ENCODE results near the gene SRSF6. TPM values are rescaled to one million over a fixed set of nuclear protein-coding genes. Genes with fewer than 3 reads are reported as not detected.

Gene SRSF6
- total RNA-seq, 3 donors from 2014 or later = 70.9 to 143 (median 114) TPM

DNA sequence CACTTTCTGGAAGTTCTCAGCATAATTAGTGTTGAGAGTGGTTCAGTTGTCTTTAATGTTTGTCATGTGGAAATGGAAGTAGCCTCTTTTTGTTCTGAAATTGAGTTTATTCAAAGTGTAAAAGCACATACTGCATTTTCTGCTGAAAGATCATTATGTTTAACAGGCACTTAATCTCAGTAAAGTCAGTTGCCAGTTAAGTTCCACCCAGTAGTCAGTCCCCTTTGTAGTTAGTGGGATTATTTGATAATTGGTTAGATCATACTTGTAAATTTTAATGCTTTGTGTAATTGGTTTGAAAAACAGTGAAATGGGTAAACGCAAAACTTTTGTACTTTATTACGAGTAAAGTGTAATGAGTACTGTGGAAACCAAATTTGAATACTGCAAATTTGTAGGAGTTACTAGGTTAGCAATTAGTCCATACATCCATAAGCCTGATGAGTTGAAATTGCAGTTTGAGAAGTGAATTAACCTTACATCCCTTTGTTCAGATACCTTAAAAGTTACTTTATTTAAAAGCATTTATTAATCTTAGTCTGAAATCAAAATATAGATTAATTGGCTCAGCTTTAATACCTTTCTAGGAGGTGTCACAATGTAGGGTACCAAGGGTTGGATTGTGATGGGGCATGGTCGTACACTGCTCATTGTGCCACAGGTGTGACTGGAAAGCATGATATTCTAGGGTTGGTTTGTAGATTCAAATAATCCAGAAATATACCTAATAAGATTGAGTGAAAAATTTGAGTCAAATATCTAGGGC lies 4.4 kb downstream of the SRSF6 start:
- peaks cover 11% of the 10 kb centered on the region for H3K36me3 ChIP-seq
- H3K27me3 ChIP-seq = no peaks in the 10 kb centered on the region
- TF ChIP-seq POLR2A (IDR thresholded peaks at IDR 0.05) (no peak), POLR2AphosphoS5 (IDR thresholded peaks at IDR 0.05) (no peak)
- TF ChIP-seq, protein P1, sequence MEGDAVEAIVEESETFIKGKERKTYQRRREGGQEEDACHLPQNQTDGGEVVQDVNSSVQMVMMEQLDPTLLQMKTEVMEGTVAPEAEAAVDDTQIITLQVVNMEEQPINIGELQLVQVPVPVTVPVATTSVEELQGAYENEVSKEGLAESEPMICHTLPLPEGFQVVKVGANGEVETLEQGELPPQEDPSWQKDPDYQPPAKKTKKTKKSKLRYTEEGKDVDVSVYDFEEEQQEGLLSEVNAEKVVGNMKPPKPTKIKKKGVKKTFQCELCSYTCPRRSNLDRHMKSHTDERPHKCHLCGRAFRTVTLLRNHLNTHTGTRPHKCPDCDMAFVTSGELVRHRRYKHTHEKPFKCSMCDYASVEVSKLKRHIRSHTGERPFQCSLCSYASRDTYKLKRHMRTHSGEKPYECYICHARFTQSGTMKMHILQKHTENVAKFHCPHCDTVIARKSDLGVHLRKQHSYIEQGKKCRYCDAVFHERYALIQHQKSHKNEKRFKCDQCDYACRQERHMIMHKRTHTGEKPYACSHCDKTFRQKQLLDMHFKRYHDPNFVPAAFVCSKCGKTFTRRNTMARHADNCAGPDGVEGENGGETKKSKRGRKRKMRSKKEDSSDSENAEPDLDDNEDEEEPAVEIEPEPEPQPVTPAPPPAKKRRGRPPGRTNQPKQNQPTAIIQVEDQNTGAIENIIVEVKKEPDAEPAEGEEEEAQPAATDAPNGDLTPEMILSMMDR (IDR thresholded peaks at IDR 0.05) = no peak
- no peak overlapping the region for H3K4me3 ChIP-seq
- H3K27ac ChIP-seq = no peak overlapping the region
- intact Hi-C loops (cut with DNase I; ENCODE audit: low total_unique reads) = no loop called here
- no peaks in the 10 kb centered on the region for H3K9me3 ChIP-seq
- no peak for DNase-seq (ENCODE audit: low spot score in 2 of 2)
- H3K4me1 ChIP-seq = peaks cover 0 to 8% of the 10 kb centered on the region in 2 donors

DNA sequence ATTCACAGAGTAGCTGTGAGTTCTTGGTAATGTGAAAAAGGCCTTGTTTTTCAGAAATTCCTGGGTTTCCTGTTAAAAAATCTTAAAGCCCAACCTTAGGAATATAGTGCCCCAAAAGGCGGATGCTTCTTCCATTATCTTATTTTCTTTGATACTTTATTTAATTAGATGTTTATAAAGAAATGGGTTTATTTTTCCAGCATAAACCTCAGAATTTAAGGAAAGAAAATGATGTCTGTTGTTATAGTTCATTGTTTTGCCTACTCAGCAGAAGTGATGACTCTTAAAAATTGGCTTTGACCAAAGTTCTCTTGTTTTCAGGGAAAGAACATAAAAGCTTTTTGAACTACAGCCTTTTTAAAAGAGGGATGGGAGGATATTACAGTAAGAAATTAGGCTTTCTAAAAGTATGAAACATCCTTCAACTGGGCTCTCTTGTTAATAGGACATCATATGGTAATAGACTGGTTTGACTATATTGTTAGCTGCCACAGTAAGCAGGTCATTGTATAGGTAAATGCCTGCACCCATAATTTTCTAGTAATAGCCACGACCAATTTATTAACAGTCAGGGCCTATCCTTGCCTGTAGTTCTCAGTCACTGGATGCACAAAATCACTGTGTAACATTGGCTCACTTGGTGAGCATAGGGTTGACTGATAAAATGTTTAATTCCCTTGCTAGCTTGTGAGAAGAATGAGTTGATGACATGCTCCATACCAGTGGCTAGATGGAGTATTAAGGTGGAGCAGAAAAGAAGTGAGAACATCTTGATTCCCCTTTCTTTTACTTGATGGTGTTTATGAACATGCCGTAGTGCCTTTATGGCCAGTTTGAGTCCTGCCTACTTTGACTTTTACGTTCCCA lies 5.2 kb downstream of the SRSF6 start:
- no peak overlapping the region for H3K27ac ChIP-seq
- no peak for DNase-seq (ENCODE audit: low spot score in 2 of 2)
- no peaks in the 10 kb centered on the region for H3K9me3 ChIP-seq
- TF ChIP-seq, protein P1 (IDR thresholded peaks at IDR 0.05) = no peak
- TF ChIP-seq POLR2A (IDR thresholded peaks at IDR 0.05) (no peak), POLR2AphosphoS5 (IDR thresholded peaks at IDR 0.05) (no peak)
- peaks cover 0 to 8% of the 10 kb centered on the region in 2 donors for H3K4me1 ChIP-seq
- H3K36me3 ChIP-seq = peaks cover 11% of the 10 kb centered on the region
- no peaks in the 10 kb centered on the region for H3K27me3 ChIP-seq
- H3K4me3 ChIP-seq = no peak overlapping the region
- intact Hi-C loops (cut with DNase I; ENCODE audit: low total_unique reads) = no loop called here

DNA sequence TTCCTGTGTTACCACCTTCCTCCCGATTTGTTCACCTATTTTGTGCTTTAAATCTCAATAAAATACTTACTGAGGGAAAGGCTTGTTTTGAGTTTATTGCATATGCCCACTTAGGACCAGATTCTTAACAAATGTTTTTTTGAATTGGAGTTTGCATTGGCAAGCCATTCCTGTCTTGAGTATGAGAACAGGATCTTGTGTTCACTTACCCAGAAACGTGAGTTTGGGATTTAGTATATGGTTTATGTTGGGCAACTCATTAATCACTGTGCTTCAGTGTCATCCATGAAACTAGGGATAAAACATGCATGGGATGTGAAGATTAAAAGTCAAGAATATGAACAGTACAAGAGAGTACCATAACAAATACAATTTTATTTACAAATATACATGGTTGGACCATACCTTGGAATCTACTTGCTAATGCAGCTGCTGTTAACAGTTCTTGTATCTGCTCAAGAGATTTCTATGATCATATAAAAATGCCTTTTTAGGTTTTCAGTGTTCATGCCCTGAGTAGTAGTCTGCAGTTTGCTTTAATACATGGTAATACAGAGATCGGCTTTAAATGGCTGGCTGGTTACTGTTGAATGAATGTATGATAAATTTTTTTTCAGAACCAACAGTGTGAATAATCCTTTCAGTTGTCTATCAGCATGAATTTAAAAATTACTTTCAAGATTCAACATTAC lies 6.0 kb downstream of the SRSF6 start:
- H3K27ac ChIP-seq = no peak overlapping the region
- no peak overlapping the region for H3K4me3 ChIP-seq
- DNase-seq (ENCODE audit: low spot score in 2 of 2) = no peak
- H3K27me3 ChIP-seq = no peaks in the 10 kb centered on the region
- H3K9me3 ChIP-seq = no peaks in the 10 kb centered on the region
- intact Hi-C loops (cut with DNase I; ENCODE audit: low total_unique reads) = no loop called here
- peaks cover 0 to 8% of the 10 kb centered on the region in 2 donors for H3K4me1 ChIP-seq
- TF ChIP-seq, protein P1 (IDR thresholded peaks at IDR 0.05) = no peak
- no peak for TF ChIP-seq POLR2AphosphoS5 (IDR thresholded peaks at IDR 0.05)
- H3K36me3 ChIP-seq = peaks cover 11% of the 10 kb centered on the region

DNA sequence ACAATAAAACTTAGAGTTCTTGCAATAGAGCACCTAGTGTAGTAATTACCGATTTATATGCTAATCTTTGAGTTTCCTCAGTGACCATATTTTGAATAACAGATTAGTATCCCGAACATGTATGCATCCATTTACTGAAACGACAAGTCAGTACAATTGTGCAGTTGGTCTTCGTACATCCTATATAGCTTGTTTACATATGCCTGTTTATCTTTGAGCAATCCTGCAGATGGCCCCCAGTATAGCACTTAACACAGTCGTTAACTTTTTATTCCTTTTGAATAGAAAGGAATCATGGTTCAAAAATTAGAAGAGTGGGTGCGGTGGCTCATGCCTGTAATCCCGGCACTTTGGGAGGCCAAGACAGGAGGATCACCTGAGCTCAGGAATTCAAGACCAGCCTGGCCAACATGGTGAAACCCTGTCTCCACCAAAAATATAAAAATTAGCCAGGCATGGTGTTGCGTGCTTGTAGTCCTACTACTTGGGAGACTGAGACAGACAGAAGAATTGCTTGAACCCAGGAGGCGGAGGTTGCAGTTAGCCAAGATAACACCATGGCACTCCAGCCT lies 6.6 kb downstream of the SRSF6 start:
- H3K4me3 ChIP-seq = no peak overlapping the region
- no peak for DNase-seq (ENCODE audit: low spot score in 2 of 2)
- peaks cover 11% of the 10 kb centered on the region for H3K36me3 ChIP-seq
- intact Hi-C loops (cut with DNase I; ENCODE audit: low total_unique reads) = no loop called here
- H3K9me3 ChIP-seq = no peaks in the 10 kb centered on the region
- H3K27me3 ChIP-seq = no peaks in the 10 kb centered on the region
- no peak overlapping the region for H3K27ac ChIP-seq
- H3K4me1 ChIP-seq = peaks cover 0 to 4% of the 10 kb centered on the region in 2 donors
- TF ChIP-seq, protein P1 (IDR thresholded peaks at IDR 0.05) = no peak
- TF ChIP-seq POLR2A (IDR thresholded peaks at IDR 0.05) (no peak), POLR2AphosphoS5 (IDR thresholded peaks at IDR 0.05) (no peak)

Measured in breast epithelium (tissue), 4 donors.